ENCODE measurements around the gene GCK.

Gene GCK

GRCh38 chr7:44147026-44147991, 41.9 kb downstream of the GCK start:
- ChIA-PET CTCF (interaction anchor here (0.9 kb wide), 1 partner anchor 30 kb away, joined by 3 read pairs; no protein-coding TSS in a partner anchor), POLR2A (interaction anchor here (1.7 kb wide), 1 partner anchor 24 kb away, joined by 4 read pairs; the partner anchor contains the start of gene POLD2)
- TF ChIP-seq FOXA1 (IDR thresholded peaks at IDR 0.05) (no peak), FOXK2 (IDR thresholded peaks at IDR 0.05) (no peak), BHLHE40 (IDR thresholded peaks at IDR 0.05; ENCODE audit: borderline replicate concordance) (no peak), ARNT (IDR thresholded peaks at IDR 0.05) (no peak), ZNF384 (IDR thresholded peaks at IDR 0.05) (no peak), PKNOX1 (IDR thresholded peaks at IDR 0.05) (no peak), HDGF (IDR thresholded peaks at IDR 0.05; ENCODE audit: borderline replicate concordance) (no peak)
- no peak for DNase-seq (ENCODE audit: extremely low spot score)

GRCh38 chr7:44145969-44146911, 43.0 kb downstream of the GCK start:
- ChIA-PET CTCF (interaction anchor here (0.9 kb wide), 1 partner anchor 31 kb away, joined by 3 read pairs; no protein-coding TSS in a partner anchor), POLR2A (interaction anchor here (1.7 kb wide), 1 partner anchor 23 kb away, joined by 4 read pairs; the partner anchor contains the start of gene POLD2)
- TF ChIP-seq ELF4 (IDR thresholded peaks at IDR 0.05), result no peak
- no peak for TF ChIP-seq CTBP1 (IDR thresholded peaks at IDR 0.05; ENCODE audit: borderline replicate concordance)
- TF ChIP-seq LEF1 (IDR thresholded peaks at IDR 0.05; ENCODE audit: borderline replicate concordance), result no peak
- no peak for TF ChIP-seq FOXM1 (IDR thresholded peaks at IDR 0.05; ENCODE audit: borderline replicate concordance)
- no peak for TF ChIP-seq SP1 (IDR thresholded peaks at IDR 0.05)
- no peak for TF ChIP-seq SUZ12 (IDR thresholded peaks at IDR 0.05)
- TF ChIP-seq PKNOX1 (IDR thresholded peaks at IDR 0.05), result no peak
- TF ChIP-seq FOXA1 (IDR thresholded peaks at IDR 0.05), result no peak
- no peak for TF ChIP-seq NFRKB (IDR thresholded peaks at IDR 0.05)
- TF ChIP-seq L3MBTL2 (conservative IDR thresholded peaks at IDR 0.05), result no peak
- no peak for TF ChIP-seq FOXK2 (IDR thresholded peaks at IDR 0.05)
- TF ChIP-seq TARDBP (IDR thresholded peaks at IDR 0.05), result no peak
- no peak for TF ChIP-seq ZNF384 (IDR thresholded peaks at IDR 0.05)
- no peak for TF ChIP-seq BHLHE40 (IDR thresholded peaks at IDR 0.05; ENCODE audit: borderline replicate concordance)
- TF ChIP-seq HDGF (IDR thresholded peaks at IDR 0.05; ENCODE audit: borderline replicate concordance), result no peak
- TF ChIP-seq ARNT (IDR thresholded peaks at IDR 0.05), result no peak
- peak; percentile 91 for DNase-seq (ENCODE audit: extremely low spot score)

- no peak for DNase-seq (ENCODE audit: extremely low spot score)
- TF ChIP-seq BHLHE40 (IDR thresholded peaks at IDR 0.05; ENCODE audit: borderline replicate concordance), result no peak
- no peak for TF ChIP-seq TARDBP (IDR thresholded peaks at IDR 0.05)
- no peak for TF ChIP-seq CTBP1 (IDR thresholded peaks at IDR 0.05; ENCODE audit: borderline replicate concordance)
- TF ChIP-seq HDGF (IDR thresholded peaks at IDR 0.05; ENCODE audit: borderline replicate concordance), result no peak
- no peak for TF ChIP-seq L3MBTL2 (conservative IDR thresholded peaks at IDR 0.05)
- no peak for TF ChIP-seq FOXA1 (IDR thresholded peaks at IDR 0.05)
- TF ChIP-seq PKNOX1 (IDR thresholded peaks at IDR 0.05), result no peak
- TF ChIP-seq NFRKB (IDR thresholded peaks at IDR 0.05), result no peak
- TF ChIP-seq SUZ12 (IDR thresholded peaks at IDR 0.05), result no peak
- TF ChIP-seq LEF1 (IDR thresholded peaks at IDR 0.05; ENCODE audit: borderline replicate concordance), result no peak
- no peak for TF ChIP-seq ARNT (IDR thresholded peaks at IDR 0.05)
- no peak for TF ChIP-seq ZNF384 (IDR thresholded peaks at IDR 0.05)
- TF ChIP-seq FOXM1 (IDR thresholded peaks at IDR 0.05; ENCODE audit: borderline replicate concordance), result no peak
- TF ChIP-seq ELF4 (IDR thresholded peaks at IDR 0.05), result no peak
- POLR2A ChIA-PET, result no interaction called here
- CTCF ChIA-PET, result no interaction called here
Observed at GRCh38 chr7:44145479-44145968, 43.7 kb downstream of the GCK start.

GRCh38 chr7:44144968-44145478, 44.2 kb downstream of the GCK start:
- TF ChIP-seq ZNF384 (IDR thresholded peaks at IDR 0.05) (no peak), BHLHE40 (IDR thresholded peaks at IDR 0.05; ENCODE audit: borderline replicate concordance) (no peak), TARDBP (IDR thresholded peaks at IDR 0.05) (no peak), FOXK2 (IDR thresholded peaks at IDR 0.05) (no peak), HDGF (IDR thresholded peaks at IDR 0.05; ENCODE audit: borderline replicate concordance) (no peak), L3MBTL2 (conservative IDR thresholded peaks at IDR 0.05) (no peak), SP1 (IDR thresholded peaks at IDR 0.05) (no peak), FOXA1 (IDR thresholded peaks at IDR 0.05) (no peak), SUZ12 (IDR thresholded peaks at IDR 0.05) (no peak), ARNT (IDR thresholded peaks at IDR 0.05) (no peak), ELF4 (IDR thresholded peaks at IDR 0.05) (no peak), NFRKB (IDR thresholded peaks at IDR 0.05) (no peak)
- ChIA-PET POLR2A (interaction anchor here (0.9 kb wide), 1 partner anchor 14 kb away, joined by 3 read pairs; no protein-coding TSS in a partner anchor), CTCF (no interaction called here)
- no peak for DNase-seq (ENCODE audit: extremely low spot score)
